ENCODE data around the gene POLR1G. TPM values are rescaled to one million over a fixed set of nuclear protein-coding genes. Genes with fewer than 3 reads are reported as not detected.
A peak's percentile ranks its signal among the peaks of the same experiment; 100 is the strongest.
"Not testable (repeated sequence)": the region's sequence is repeated elsewhere in the genome, so short reads cannot be mapped to it uniquely, and the experiment has no call there.

POLR1G gene
- total RNA-seq, 1 experiment from 2014 or later = 6.6 TPM

- Histone ChIP-seq H3K9me2 (replicated peaks; ENCODE audit: insufficient read depth, low read length) (no peaks in the 10 kb centered on the region), H3K4me3 (ENCODE audit: low read length) (no peak overlapping the region; the same call in 1 of the 2 replicates), H3K79me2 (ENCODE audit: low read length) (peaks cover 15% of the 10 kb centered on the region), H2AFZ (ENCODE audit: low read length) (no peak overlapping the region), H3K27ac (ENCODE audit: low read length) (no peak overlapping the region), H4K20me1 (ENCODE audit: insufficient read depth, low read depth, low read length) (no peaks in the 10 kb centered on the region), H3K4me2 (ENCODE audit: low read depth, low read length, poor library complexity, severe bottlenecking) (peak overlapping the region; percentile 97), H3K9ac (ENCODE audit: low read length) (no peak overlapping the region), H3K9me3 (ENCODE audit: low read length) (no peaks in the 10 kb centered on the region), H3K4me1 (ENCODE audit: low read length) (peaks cover 38% of the 10 kb centered on the region), H3K27me3 (ENCODE audit: low read length) (no peaks in the 10 kb centered on the region), H3K36me3 (ENCODE audit: insufficient read depth, low read length) (no peaks in the 10 kb centered on the region)
- DNase-seq = no peak
Observed at GRCh38 chr19:45403272-45403671, 3.2 kb upstream of the POLR1G start.

- H3K9me2 ChIP-seq (replicated peaks; ENCODE audit: insufficient read depth, low read length) = no peaks in the 10 kb centered on the region
- H3K27me3 ChIP-seq (ENCODE audit: low read length) = no peaks in the 10 kb centered on the region
- DNase-seq = peak; percentile 94
- no peaks in the 10 kb centered on the region for H4K20me1 ChIP-seq (ENCODE audit: insufficient read depth, low read depth, low read length)
- no peaks in the 10 kb centered on the region for H3K36me3 ChIP-seq (ENCODE audit: insufficient read depth, low read length)
- H2AFZ ChIP-seq (ENCODE audit: low read length) = no peak overlapping the region
- peak overlapping the region; percentile 39 for H3K9ac ChIP-seq (ENCODE audit: low read length)
- H3K79me2 ChIP-seq (ENCODE audit: low read length) = peaks cover 21% of the 10 kb centered on the region
- no peaks in the 10 kb centered on the region for H3K9me3 ChIP-seq (ENCODE audit: low read length)
- peaks cover 39% of the 10 kb centered on the region for H3K4me1 ChIP-seq (ENCODE audit: low read length)
- H3K27ac ChIP-seq (ENCODE audit: low read length) = no peak overlapping the region
- H3K4me3 ChIP-seq (ENCODE audit: low read length) = peak overlapping the region; percentile 11; the same call in 1 of the 2 replicates
- peak overlapping the region; percentile 97 for H3K4me2 ChIP-seq (ENCODE audit: low read depth, low read length, poor library complexity, severe bottlenecking)
Observed at GRCh38 chr19:45403781-45404556, 2.5 kb upstream of the POLR1G start.

- H3K9ac ChIP-seq (ENCODE audit: low read length) = peak within 1 kb of the TSS; percentile 82
- DNase-seq = no peak
Observed at GRCh38 chr19:45404557-45405434, 1.6 kb upstream of the POLR1G start, which contains the start of gene PPP1R13L. Gene PPP1R13L (minus strand): TSS chr19:45405069. CDS start chr19:45398318, 6,751 bp downstream.

GRCh38 chr19:45405435-45406225 lies 814 bp upstream of the POLR1G start:
- Histone ChIP-seq H3K4me2 (ENCODE audit: low read depth, low read length, poor library complexity, severe bottlenecking) (peak overlapping the region; percentile 97), H2AFZ (ENCODE audit: low read length) (peak overlapping the region; percentile 69), H3K36me3 (ENCODE audit: insufficient read depth, low read length) (no peaks in the 10 kb centered on the region), H3K9me3 (ENCODE audit: low read length) (no peaks in the 10 kb centered on the region), H3K4me1 (ENCODE audit: low read length) (peaks cover 39% of the 10 kb centered on the region), H3K79me2 (ENCODE audit: low read length) (peaks cover 21% of the 10 kb centered on the region), H3K27ac (ENCODE audit: low read length) (peak overlapping the region; percentile 64), H3K4me3 (ENCODE audit: low read length) (peak overlapping the region; percentile 84), H3K9ac (ENCODE audit: low read length) (peak overlapping the region; percentile 82), H4K20me1 (ENCODE audit: insufficient read depth, low read depth, low read length) (no peaks in the 10 kb centered on the region), H3K27me3 (ENCODE audit: low read length) (no peaks in the 10 kb centered on the region), H3K9me2 (replicated peaks; ENCODE audit: insufficient read depth, low read length) (no peaks in the 10 kb centered on the region)
- DNase-seq = peak; percentile 94

More at GRCh38 chr19:45404557-45405434, 1.6 kb upstream of the POLR1G start, which contains the start of gene PPP1R13L:
- Histone ChIP-seq H4K20me1 (ENCODE audit: insufficient read depth, low read depth, low read length) (no peaks in the 10 kb centered on the region), H3K27ac (ENCODE audit: low read length) (no peak within 1 kb of the TSS), H3K9me3 (ENCODE audit: low read length) (no peaks in the 10 kb centered on the region), H2AFZ (ENCODE audit: low read length) (peak within 1 kb of the TSS; percentile 69), H3K79me2 (ENCODE audit: low read length) (peaks cover 21% of the 10 kb centered on the region), H3K4me1 (ENCODE audit: low read length) (peaks cover 39% of the 10 kb centered on the region), H3K4me2 (ENCODE audit: low read depth, low read length, poor library complexity, severe bottlenecking) (peak within 1 kb of the TSS; percentile 97), H3K36me3 (ENCODE audit: insufficient read depth, low read length) (no peaks in the 10 kb centered on the region), H3K27me3 (ENCODE audit: low read length) (no peaks in the 10 kb centered on the region), H3K4me3 (ENCODE audit: low read length) (peak within 1 kb of the TSS; percentile 84), H3K9me2 (replicated peaks; ENCODE audit: insufficient read depth, low read length) (no peaks in the 10 kb centered on the region)

GRCh38 chr19:45407091-45407375 lies 589 bp downstream of the POLR1G start:
- H3K27ac ChIP-seq (ENCODE audit: low read length) = no peak overlapping the region

GRCh38 chr19:45407585-45407984 lies 1.1 kb downstream of the POLR1G start:
- not testable (repeated sequence) for H3K9me2 ChIP-seq (replicated peaks; ENCODE audit: insufficient read depth, low read length); H3K27me3 ChIP-seq (ENCODE audit: low read length); DNase-seq; H2AFZ ChIP-seq (ENCODE audit: low read length); H4K20me1 ChIP-seq (ENCODE audit: insufficient read depth, low read depth, low read length); H3K27ac ChIP-seq (ENCODE audit: low read length); H3K9me3 ChIP-seq (ENCODE audit: low read length); H3K36me3 ChIP-seq (ENCODE audit: insufficient read depth, low read length)
- peaks cover 39% of the 10 kb centered on the region for H3K4me1 ChIP-seq (ENCODE audit: low read length)
- H3K9ac ChIP-seq (ENCODE audit: low read length) = peak overlapping the region; percentile 82
- H3K4me3 ChIP-seq (ENCODE audit: low read length) = peak overlapping the region; percentile 84
- peak overlapping the region; percentile 97 for H3K4me2 ChIP-seq (ENCODE audit: low read depth, low read length, poor library complexity, severe bottlenecking)
- peaks cover 21% of the 10 kb centered on the region for H3K79me2 ChIP-seq (ENCODE audit: low read length)

More at GRCh38 chr19:45407091-45407375, 589 bp downstream of the POLR1G start:
- Histone ChIP-seq H3K79me2 (ENCODE audit: low read length) (peaks cover 21% of the 10 kb centered on the region), H3K4me1 (ENCODE audit: low read length) (peaks cover 39% of the 10 kb centered on the region), H3K4me2 (ENCODE audit: low read depth, low read length, poor library complexity, severe bottlenecking) (peak overlapping the region; percentile 97), H3K9me2 (replicated peaks; ENCODE audit: insufficient read depth, low read length) (no peaks in the 10 kb centered on the region), H4K20me1 (ENCODE audit: insufficient read depth, low read depth, low read length) (no peaks in the 10 kb centered on the region), H3K9me3 (ENCODE audit: low read length) (no peaks in the 10 kb centered on the region), H3K27me3 (ENCODE audit: low read length) (no peaks in the 10 kb centered on the region), H3K9ac (ENCODE audit: low read length) (peak overlapping the region; percentile 82), H2AFZ (ENCODE audit: low read length) (no peak overlapping the region), H3K36me3 (ENCODE audit: insufficient read depth, low read length) (0 out of 2 replicates have a peak, but pooled peaks cover 2% of the 10 kb centered on the region), H3K4me3 (ENCODE audit: low read length) (peak overlapping the region; percentile 84)
- no peak for DNase-seq

GRCh38 chr19:45408121-45408520 lies 1.7 kb downstream of the POLR1G start:
- Histone ChIP-seq H2AFZ (ENCODE audit: low read length) (no peak overlapping the region), H3K9me2 (replicated peaks; ENCODE audit: insufficient read depth, low read length) (no peaks in the 10 kb centered on the region), H3K9ac (ENCODE audit: low read length) (peak overlapping the region; percentile 34; the same call in 1 of the 2 replicates), H3K9me3 (ENCODE audit: low read length) (no peaks in the 10 kb centered on the region), H3K4me1 (ENCODE audit: low read length) (peaks cover 39% of the 10 kb centered on the region), H3K36me3 (ENCODE audit: insufficient read depth, low read length) (0 out of 2 replicates have a peak, but pooled peaks cover 4% of the 10 kb centered on the region), H3K79me2 (ENCODE audit: low read length) (peaks cover 21% of the 10 kb centered on the region), H3K4me3 (ENCODE audit: low read length) (peak overlapping the region; percentile 84; the same call in 1 of the 2 replicates), H3K4me2 (ENCODE audit: low read depth, low read length, poor library complexity, severe bottlenecking) (peak overlapping the region; percentile 97), H3K27me3 (ENCODE audit: low read length) (no peaks in the 10 kb centered on the region), H3K27ac (ENCODE audit: low read length) (no peak overlapping the region), H4K20me1 (ENCODE audit: insufficient read depth, low read depth, low read length) (no peaks in the 10 kb centered on the region)
- DNase-seq = no peak
